Brain microvascular endothelial cell (primary cell): ENCODE results near the gene AACS.

ENCODE experiments used
- DNase-seq: peaks from one replicate; pipeline ENCODE4 v3.0.0-alpha.2; 2020
- H3K27ac ChIP-seq: fragments of 250-450 bp; sonication (Bioruptor Pico); 2 replicates; pipeline ENCODE4 v1.5.1; 2020; ENCODE audit warnings: mild to moderate bottlenecking, moderate library complexity
- H3K27me3 ChIP-seq: fragments of 250-450 bp; sonication (Bioruptor Pico); replicated peaks from 2 replicates; pipeline ENCODE4 v1.5.1; 2020; ENCODE audit warnings: mild to moderate bottlenecking
- H3K36me3 ChIP-seq: fragments of 250-450 bp; sonication (Bioruptor Pico); replicated peaks from 2 replicates; pipeline ENCODE4 v1.5.1; 2020; ENCODE audit warnings: mild to moderate bottlenecking
- H3K4me3 ChIP-seq: 2 replicates; pipeline ENCODE4 v1.5.1; 2011; ENCODE audit warnings: low read depth, mild to moderate bottlenecking, control low read depth, low read length, moderate library complexity
- CTCF ChIP-seq: IDR thresholded peaks from 2 replicates; pipeline ENCODE4 v1.5.1; 2011; ENCODE audit warnings: low read depth, mild to moderate bottlenecking, moderate library complexity, low read length, control low read depth, inconsistent platforms; ENCODE audit errors: missing control alignments
- in situ Hi-C: cut with HindIII; loops from 2 replicates; pipeline ENCODE4 v1.10.0; 2017; ENCODE audit warnings: low sequenced_read_pairs, low pct_ligation_motif_present

Gene AACS

GRCh38 chr12:125187148-125187745 lies 122.0 kb downstream of the AACS start:
- Histone ChIP-seq H3K27ac (no peak overlapping the region), H3K4me3 (peak overlapping the region; percentile 37), H3K27me3 (peaks cover 42% of the 10 kb centered on the region), H3K36me3 (no peaks in the 10 kb centered on the region)
- in situ Hi-C loops = no loop called here
- DNase-seq = no peak
- no peak for TF ChIP-seq CTCF

- DNase-seq = no peak
- Histone ChIP-seq H3K27ac (no peak overlapping the region), H3K4me3 (no peak overlapping the region), H3K36me3 (no peaks in the 10 kb centered on the region), H3K27me3 (peaks cover 42% of the 10 kb centered on the region)
- no peak for TF ChIP-seq CTCF
- in situ Hi-C loops = no loop called here
Observed at GRCh38 chr12:125187780-125188741, 122.8 kb downstream of the AACS start.

- TF ChIP-seq CTCF = no peak
- H3K27me3 ChIP-seq = peaks cover 42% of the 10 kb centered on the region
- in situ Hi-C loops = no loop called here
Observed at GRCh38 chr12:125189015-125189414, 123.8 kb downstream of the AACS start.

GRCh38 chr12:125189502-125189901 lies 124.3 kb downstream of the AACS start:
- Histone ChIP-seq H3K4me3 (no peak overlapping the region), H3K36me3 (no peaks in the 10 kb centered on the region), H3K27ac (no peak overlapping the region), H3K27me3 (peaks cover 42% of the 10 kb centered on the region)
- in situ Hi-C loops = no loop called here
- no peak for DNase-seq
- TF ChIP-seq CTCF = no peak

More at GRCh38 chr12:125189015-125189414, 123.8 kb downstream of the AACS start:
- Histone ChIP-seq H3K36me3 (no peaks in the 10 kb centered on the region), H3K4me3 (no peak overlapping the region), H3K27ac (no peak overlapping the region)
- DNase-seq = no peak

GRCh38 chr12:125191361-125192087 lies 126.3 kb downstream of the AACS start:
- peaks cover 35% of the 10 kb centered on the region for H3K27me3 ChIP-seq
- TF ChIP-seq CTCF = no peak
- in situ Hi-C loops = no loop called here
- DNase-seq = no peak
- no peak overlapping the region for H3K4me3 ChIP-seq
- H3K27ac ChIP-seq = no peak overlapping the region
- no peaks in the 10 kb centered on the region for H3K36me3 ChIP-seq
